K562 (cell line): ENCODE data around the gene MEGF11. TPM values are rescaled to one million over a fixed set of nuclear protein-coding genes. Genes with fewer than 3 reads are reported as not detected.

Experiments used
- ARNT ChIP-seq, 2 experiments: fragments of 450-650 bp; IDR thresholded peaks; 2 replicates each; pipeline ENCODE4 v1.6.1; 2016; ENCODE audit warnings: mild to moderate bottlenecking in 1 of 2
- CBFA2T2 ChIP-seq: fragments of 450-650 bp; conservative IDR thresholded peaks from 2 replicates; pipeline ENCODE4 v1.6.1; 2017; ENCODE audit warnings: mild to moderate bottlenecking
- E2F6 ChIP-seq, 2 experiments: IDR thresholded peaks; 2 replicates each; pipeline ENCODE4 v1.6.1; 2011; ENCODE audit warnings: borderline replicate concordance in 1 of 2, control low read depth in 1 of 2, low read depth in 1 of 2, low read length in 1 of 2, mild to moderate bottlenecking in 1 of 2, mixed read lengths in 1 of 2, moderate library complexity in 1 of 2; ENCODE audit not compliant: insufficient read depth in 1 of 2, insufficient read length in 1 of 2, poor library complexity in 1 of 2, severe bottlenecking in 1 of 2; ENCODE audit errors: extremely low read depth in 1 of 2
- KLF13 ChIP-seq: fragments of 450-650 bp; IDR thresholded peaks from 2 replicates; pipeline ENCODE4 v1.6.1; 2016; ENCODE audit warnings: missing genetic modification characterization, low read depth, mild to moderate bottlenecking, missing compliant biosample characterization, moderate library complexity, borderline replicate concordance
- L3MBTL2 ChIP-seq: fragments of 450-650 bp; IDR thresholded peaks from 2 replicates; pipeline ENCODE4 v1.6.1; 2016; ENCODE audit warnings: mild to moderate bottlenecking, moderate library complexity
- MAZ ChIP-seq, 2 experiments: fragments of 450-650 bp in 1 of 2; sonication (generic) in 1 of 2; formaldehyde crosslinking; IDR thresholded peaks in 1 of 2; conservative IDR thresholded peaks in 1 of 2; 2 replicates each; pipeline versions ENCODE4 v1.4.0 to v1.5.0; 2020; ENCODE audit warnings: mild to moderate bottlenecking in 1 of 2, missing genetic modification reagents in 1 of 2
- RBBP5 ChIP-seq: fragments of 200-600 bp; sonication (generic); IDR thresholded peaks from 2 replicates; pipeline ENCODE4 v1.6.1; 2012; ENCODE audit warnings: borderline replicate concordance, mild to moderate bottlenecking, low read length, control low read depth, inconsistent platforms; ENCODE audit not compliant: insufficient read depth, poor library complexity, severe bottlenecking
- RCOR1 ChIP-seq, 2 experiments: IDR thresholded peaks; 2 replicates each; pipeline ENCODE4 v1.6.1; 2012; ENCODE audit warnings: low read depth in 2 of 2, low read length in 2 of 2, borderline replicate concordance in 1 of 2, improper control_type of control experiment in 1 of 2
- SRSF3 ChIP-seq: fragments of 200-400 bp; formaldehyde crosslinking; IDR thresholded peaks from 2 replicates; pipeline ENCODE4 v1.6.1; 2016; ENCODE audit warnings: mild to moderate bottlenecking, low read length, moderate library complexity; ENCODE audit not compliant: insufficient read depth
- THRB ChIP-seq: fragments of 450-650 bp; formaldehyde crosslinking; conservative IDR thresholded peaks from 2 replicates; pipeline ENCODE4 v1.4.0; 2022; ENCODE audit warnings: mild to moderate bottlenecking, missing genetic modification characterization
- ZNF639 ChIP-seq, 2 experiments: fragments of 200-800 bp in 1 of 2; sonication (Bioruptor generic) in 1 of 2; sonication (generic) in 1 of 2; formaldehyde crosslinking in 1 of 2; IDR thresholded peaks in 1 of 2; conservative IDR thresholded peaks in 1 of 2; 2 replicates each; pipeline versions ENCODE4 v1.5.0 to v1.6.1; 2016 to 2020; ENCODE audit warnings: missing compliant biosample characterization in 1 of 2, missing genetic modification characterization in 1 of 2, missing genetic modification reagents in 1 of 2
- polyA plus RNA-seq, 8 experiments: library from polyadenylated mRNA; depleted of rRNA in 4 of 8; stranded (reverse) in 5 of 8; unstranded in 3 of 8; fragments of >200 nt; fragmentation: Nextera tagmentation in 2 of 8; fragmentation: Illumina TruSeq in 1 of 8; extraction: Ambion mirVana in 2 of 8; extraction: Trizol in 1 of 8; gene quantifications; 2 replicates each; pipeline versions ENCODE4 v1.2.1 to v1.2.3, GENCODE V29; 2011 to 2014; ENCODE audit warnings: inconsistent platforms in 1 of 8, missing spikeins in 1 of 8
- total RNA-seq, 7 experiments: library from RNA; depleted of rRNA in 6 of 7; stranded (reverse); fragments of >200 nt in 6 of 7; fragmentation: Illumina TruSeq in 2 of 7; extraction: Trizol in 2 of 7; gene quantifications; 2 replicates each; pipeline versions ENCODE4 v1.2.1 to v1.2.3, GENCODE V29; 2011 to 2021; ENCODE audit warnings: low replicate concordance in 1 of 7
- TF ChIP-seq, protein P1 (sequence below): fragments of 450-650 bp; IDR thresholded peaks from 2 replicates; pipeline ENCODE4 v1.6.1; 2016; ENCODE audit warnings: borderline replicate concordance

MEGF11 gene
- total and polyA plus RNA-seq, 9 of the 15 experiments (the other 6 are each of a cell fraction or from before 2014, with no cell fraction given) = 0.06 to 0.23 (median 0.20) TPM; not detected in 6

DNA sequence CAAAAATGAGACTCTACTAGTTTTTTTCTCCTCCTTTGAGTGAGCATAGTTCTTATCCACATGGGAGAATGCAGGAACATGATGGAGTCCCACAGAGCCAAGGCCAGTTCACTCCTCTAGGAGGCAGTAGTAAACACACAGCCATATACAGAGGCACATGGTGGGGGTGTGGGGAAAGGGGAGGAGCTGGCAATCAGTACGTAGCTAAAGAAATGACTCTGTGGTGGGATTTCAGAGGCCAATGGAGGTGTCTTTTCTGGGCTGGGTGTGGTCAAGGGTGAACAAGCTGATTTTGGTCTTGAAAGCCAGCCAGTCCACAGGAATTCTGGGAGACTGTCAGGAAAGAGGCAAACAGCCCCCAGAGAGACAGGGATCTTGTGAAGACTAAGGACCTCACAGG, 390.9 kb downstream of the MEGF11 start (continued):
- TF ChIP-seq ZNF639 (CRISPR knock-in tag; conservative IDR thresholded peaks at IDR 0.05 in 1 of 2, IDR thresholded peaks at IDR 0.05 in 1 of 2) (no peak), RBBP5 (peak; percentile 36), MAZ (CRISPR knock-in tag; conservative IDR thresholded peaks at IDR 0.05 in 1 of 2, IDR thresholded peaks at IDR 0.05 in 1 of 2) (peak in 1 of 2 experiments; percentile 89; a peak in 2 of 4 replicates), ARNT (IDR thresholded peaks at IDR 0.05) (0 out of 4 replicates have a peak, but pooled peaks of 1 of the 2 experiments have one; percentile 48), E2F6 (IDR thresholded peaks at IDR 0.05; ENCODE audit: borderline replicate concordance in 1 of 2, extremely low read depth in 1 of 2, insufficient read depth in 1 of 2, insufficient read length in 1 of 2, low read depth in 1 of 2, low read length in 1 of 2, poor library complexity in 1 of 2, severe bottlenecking in 1 of 2) (peak in 1 of 2 experiments; percentile 62), KLF13 (tag) (0 out of 2 replicates have a peak, but pooled peaks have one; percentile 18), SRSF3 (no peak), THRB (CRISPR knock-in tag) (no peak), CBFA2T2 (no peak), L3MBTL2 (peak; percentile 85), RCOR1 (IDR thresholded peaks at IDR 0.05; ENCODE audit: borderline replicate concordance in 1 of 2, low read depth in 2 of 2, low read length in 2 of 2) (peak in 1 of 2 experiments; percentile 71; a peak in 1 of 4 replicates)
- TF ChIP-seq, protein P1, sequence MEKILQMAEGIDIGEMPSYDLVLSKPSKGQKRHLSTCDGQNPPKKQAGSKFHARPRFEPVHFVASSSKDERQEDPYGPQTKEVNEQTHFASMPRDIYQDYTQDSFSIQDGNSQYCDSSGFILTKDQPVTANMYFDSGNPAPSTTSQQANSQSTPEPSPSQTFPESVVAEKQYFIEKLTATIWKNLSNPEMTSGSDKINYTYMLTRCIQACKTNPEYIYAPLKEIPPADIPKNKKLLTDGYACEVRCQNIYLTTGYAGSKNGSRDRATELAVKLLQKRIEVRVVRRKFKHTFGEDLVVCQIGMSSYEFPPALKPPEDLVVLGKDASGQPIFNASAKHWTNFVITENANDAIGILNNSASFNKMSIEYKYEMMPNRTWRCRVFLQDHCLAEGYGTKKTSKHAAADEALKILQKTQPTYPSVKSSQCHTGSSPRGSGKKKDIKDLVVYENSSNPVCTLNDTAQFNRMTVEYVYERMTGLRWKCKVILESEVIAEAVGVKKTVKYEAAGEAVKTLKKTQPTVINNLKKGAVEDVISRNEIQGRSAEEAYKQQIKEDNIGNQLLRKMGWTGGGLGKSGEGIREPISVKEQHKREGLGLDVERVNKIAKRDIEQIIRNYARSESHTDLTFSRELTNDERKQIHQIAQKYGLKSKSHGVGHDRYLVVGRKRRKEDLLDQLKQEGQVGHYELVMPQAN = no peak
